Activated CD4-positive, alpha-beta T cell treated with anti-CD3 and anti-CD28 coated beads for 1 hour (primary cell): ENCODE results near the gene NOP56.

Experiments used
- DNase-seq: peaks from one replicate; pipeline ENCODE4 v3.0.0-alpha.2; 2020

NOP56 gene, protein sequence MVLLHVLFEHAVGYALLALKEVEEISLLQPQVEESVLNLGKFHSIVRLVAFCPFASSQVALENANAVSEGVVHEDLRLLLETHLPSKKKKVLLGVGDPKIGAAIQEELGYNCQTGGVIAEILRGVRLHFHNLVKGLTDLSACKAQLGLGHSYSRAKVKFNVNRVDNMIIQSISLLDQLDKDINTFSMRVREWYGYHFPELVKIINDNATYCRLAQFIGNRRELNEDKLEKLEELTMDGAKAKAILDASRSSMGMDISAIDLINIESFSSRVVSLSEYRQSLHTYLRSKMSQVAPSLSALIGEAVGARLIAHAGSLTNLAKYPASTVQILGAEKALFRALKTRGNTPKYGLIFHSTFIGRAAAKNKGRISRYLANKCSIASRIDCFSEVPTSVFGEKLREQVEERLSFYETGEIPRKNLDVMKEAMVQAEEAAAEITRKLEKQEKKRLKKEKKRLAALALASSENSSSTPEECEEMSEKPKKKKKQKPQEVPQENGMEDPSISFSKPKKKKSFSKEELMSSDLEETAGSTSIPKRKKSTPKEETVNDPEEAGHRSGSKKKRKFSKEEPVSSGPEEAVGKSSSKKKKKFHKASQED

DNA sequence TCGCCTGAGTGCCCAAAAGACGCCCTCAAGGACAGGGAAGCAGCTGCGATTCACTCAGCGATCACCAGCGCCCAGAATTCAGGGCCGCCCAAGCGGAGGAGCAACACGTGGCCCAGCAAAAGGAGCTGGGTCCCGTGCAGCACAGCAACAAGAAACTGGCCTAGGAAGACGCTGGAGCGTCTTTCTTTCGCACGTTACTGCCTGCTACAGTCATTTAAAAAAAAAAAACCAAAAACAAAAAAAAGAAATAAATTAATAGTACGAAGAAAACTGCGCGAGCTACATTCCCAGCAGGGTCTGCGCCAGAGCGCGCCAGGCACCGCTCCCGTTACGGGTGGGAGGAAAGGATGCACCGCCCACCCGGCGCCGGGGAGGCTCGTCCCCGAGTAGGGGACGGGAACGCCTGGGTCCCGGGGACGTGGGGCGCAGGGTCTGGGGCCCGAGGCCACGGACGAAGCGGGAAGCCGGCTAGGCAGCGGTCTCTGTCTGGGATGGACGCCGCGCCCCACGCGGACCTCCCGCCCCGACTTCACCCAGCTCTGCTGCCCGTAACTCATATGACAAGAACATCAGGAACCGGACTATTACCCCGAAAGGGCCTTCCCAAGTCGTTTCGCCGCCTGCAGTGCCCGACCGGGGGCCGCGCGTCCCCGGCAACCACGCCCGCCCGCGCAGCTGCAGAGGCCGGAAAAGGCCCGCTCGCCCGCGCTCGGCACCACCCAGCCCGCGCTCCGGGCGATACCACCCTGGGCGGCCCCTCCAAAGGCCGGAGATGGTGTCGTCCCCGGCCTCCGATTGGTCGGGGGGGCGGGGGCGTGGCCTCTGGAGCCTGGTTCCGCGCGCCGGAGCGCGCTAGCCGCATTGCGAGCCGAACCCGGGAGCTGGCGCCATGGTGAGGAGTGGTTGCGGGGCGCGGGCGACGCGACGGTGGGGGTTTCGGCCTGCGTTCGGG is at the start of gene NOP56:
NOP56 (plus strand) TSS at position 861 of the 952 bp plus-strand sequence; CDS start at position 890, 29 bp downstream.
- peak; percentile 92 for DNase-seq

- no peak for DNase-seq
These were observed 49.7 kb upstream of the NOP56 start for GRCh38 chr20:2602746-2603145.

GRCh38 chr20:2603816-2604505 is 48.5 kb upstream of the NOP56 start:
- DNase-seq, result no peak

DNA sequence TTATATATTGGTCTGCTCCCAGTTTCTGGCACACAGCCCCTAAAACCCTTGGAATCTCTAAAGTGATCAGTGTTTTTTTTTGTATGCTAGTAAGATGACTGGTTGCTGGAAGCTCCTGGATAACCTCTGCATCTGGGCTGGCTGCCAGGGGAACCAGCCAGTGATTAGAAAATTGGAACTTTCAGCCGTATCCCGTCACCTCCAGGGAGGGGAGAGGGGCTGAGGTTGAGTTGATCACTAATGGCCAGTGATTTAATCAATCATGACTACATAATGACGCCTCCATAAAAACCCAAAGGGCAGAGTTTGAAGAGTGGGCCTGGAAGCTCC is 48.0 kb upstream of the NOP56 start:
- no peak for DNase-seq

GRCh38 chr20:2606507-2607006 is 45.9 kb upstream of the NOP56 start:
- no peak for DNase-seq

GRCh38 chr20:2610326-2610725 is 42.1 kb upstream of the NOP56 start:
- no peak for DNase-seq

DNA sequence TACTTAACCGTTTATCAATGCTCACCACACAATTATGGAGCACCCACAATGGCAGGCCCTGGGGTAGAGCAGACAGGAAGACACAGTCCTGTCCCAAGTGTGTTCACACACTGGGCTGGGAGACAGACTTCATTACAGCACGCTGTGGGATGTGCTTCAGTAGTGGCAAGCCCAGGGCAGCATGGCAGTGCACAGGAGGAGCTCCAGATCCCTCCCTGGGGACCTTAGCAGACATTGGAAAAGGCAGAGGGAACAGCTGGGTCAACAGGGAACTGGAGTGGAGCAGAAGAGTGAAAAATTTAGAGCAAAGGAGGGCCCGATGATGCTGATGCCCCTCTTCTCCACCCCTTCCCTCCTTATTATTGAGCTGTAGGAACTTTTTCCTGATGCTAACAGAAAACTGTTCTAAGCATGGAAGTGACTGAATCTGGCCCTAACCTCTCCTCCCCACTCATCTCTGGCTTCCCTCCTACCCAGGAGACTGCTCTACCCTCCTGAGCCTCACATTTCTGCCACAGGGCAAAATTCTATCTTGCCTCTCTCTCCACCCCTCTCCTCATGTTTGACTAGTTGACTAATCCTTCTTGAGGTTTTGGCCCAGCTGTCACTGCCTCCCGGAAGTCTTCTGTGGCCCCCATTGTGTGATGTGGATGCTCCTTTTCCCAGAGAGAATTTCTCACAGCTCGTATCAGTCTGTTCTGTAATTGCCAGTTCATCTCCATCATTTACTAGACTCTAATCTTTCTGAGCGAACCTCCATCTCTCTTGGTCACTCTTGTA is 41.3 kb upstream of the NOP56 start:
- no peak for DNase-seq

DNA sequence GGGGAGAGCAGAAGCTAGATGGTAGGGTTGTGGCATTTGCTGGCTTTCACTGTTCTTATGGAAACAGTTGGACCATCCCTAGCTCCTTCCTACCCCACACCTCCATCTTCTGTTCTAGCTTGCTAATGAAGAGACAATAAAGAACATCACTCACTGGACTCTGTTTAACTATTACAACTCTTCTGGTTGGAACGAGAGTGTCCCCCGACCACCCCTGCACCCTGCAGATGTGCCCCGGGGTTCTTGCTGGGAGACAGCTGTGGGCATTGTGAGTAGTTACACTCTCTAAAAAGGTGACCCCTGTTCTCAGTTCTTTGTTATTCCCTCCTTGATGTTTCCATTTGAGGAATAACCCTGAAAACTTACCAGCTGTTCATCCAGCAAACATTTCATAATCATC is 40.4 kb upstream of the NOP56 start:
- no peak for DNase-seq

- no peak for DNase-seq
These were observed 35.8 kb upstream of the NOP56 start for GRCh38 chr20:2616634-2617033.

DNA sequence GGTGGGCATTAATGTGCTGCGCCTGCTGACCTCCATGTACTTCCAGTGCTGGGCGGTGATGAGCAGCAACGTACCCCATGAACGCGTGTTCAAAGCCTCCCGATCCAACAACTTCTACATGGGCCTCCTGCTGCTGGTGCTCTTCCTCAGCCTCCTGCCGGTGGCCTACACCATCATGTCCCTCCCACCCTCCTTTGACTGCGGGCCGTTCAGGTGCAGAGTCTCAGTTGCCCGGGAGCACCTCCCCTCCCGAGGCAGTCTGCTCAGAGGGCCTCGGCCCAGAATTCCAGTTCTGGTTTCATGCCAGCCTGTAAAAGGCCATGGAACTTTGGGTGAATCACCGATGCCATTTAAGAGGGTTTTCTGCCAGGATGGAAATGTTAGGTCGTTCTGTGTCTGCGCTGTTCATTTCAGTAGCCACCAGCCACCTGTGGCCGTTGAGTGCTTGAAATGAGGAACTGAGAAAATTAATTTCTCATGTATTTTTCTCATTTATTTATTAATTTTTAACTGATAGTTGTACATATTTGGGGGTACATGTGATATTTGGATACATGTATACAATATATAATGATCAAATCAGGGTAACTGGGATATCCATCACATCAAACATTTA is 35.2 kb upstream of the NOP56 start:
- DNase-seq, result no peak

GRCh38 chr20:2618815-2619214 is 33.6 kb upstream of the NOP56 start:
- no peak for DNase-seq

GRCh38 chr20:2619337-2619736 is 33.1 kb upstream of the NOP56 start:
- DNase-seq, result no peak

DNA sequence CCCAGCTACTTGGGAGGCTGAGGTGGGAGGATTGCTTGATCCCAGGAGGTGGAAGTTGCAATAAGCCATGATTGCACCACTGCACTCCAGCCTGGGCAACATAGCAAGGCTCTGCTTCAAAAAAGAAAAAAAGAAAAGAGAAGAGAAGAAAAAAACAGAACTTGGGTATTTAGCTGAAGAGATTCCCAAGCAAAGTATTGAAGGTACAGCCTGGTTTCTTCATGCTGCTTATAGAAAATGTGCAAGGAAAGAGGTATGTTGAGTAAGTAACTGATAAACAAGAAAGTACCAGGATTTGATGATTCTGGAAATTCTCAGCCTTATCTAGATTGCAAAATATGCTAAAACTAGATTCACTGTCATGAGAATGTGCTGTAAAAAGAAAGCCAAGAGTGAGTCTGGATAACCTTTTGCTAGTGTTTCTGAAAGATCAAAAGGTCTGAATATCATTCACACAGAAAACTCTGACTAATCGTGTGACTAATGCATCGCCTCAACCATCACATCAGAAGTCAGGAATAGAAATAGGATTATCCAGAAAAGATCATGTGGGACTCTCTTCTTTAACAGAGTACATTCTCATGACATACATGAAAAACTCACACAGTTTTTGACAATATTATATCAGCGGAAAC is 32.4 kb upstream of the NOP56 start:
- DNase-seq, result no peak

- DNase-seq, result no peak
These were observed 28.2 kb upstream of the NOP56 start for GRCh38 chr20:2624190-2624589.

- DNase-seq, result no peak
These were observed 27.4 kb upstream of the NOP56 start for GRCh38 chr20:2625062-2625461.

GRCh38 chr20:2626853-2627541 is 25.4 kb upstream of the NOP56 start:
- no peak for DNase-seq

DNA sequence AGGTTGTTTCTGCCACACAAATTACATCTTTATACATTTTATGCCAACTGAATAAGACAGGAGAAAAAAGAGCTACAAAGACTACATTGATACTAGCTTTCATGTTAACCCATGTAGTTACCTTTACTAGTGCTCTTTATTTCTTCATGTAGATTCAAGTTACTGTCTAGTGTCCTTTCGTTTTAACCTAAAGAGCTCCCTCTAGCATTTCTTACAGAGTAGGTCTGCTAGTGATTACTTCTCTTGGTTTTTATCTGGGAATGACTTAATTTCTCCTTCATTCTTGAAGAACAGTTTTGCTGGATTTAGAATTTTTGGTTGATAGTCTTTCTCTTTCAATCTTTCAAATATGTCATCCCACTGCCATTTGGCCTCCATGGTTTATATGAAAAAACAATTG is 21.2 kb upstream of the NOP56 start:
- no peak for DNase-seq

- no peak for DNase-seq
These were observed 19.1 kb upstream of the NOP56 start for GRCh38 chr20:2633381-2633780.

GRCh38 chr20:2637246-2637645 is 15.2 kb upstream of the NOP56 start:
- no peak for DNase-seq

DNA sequence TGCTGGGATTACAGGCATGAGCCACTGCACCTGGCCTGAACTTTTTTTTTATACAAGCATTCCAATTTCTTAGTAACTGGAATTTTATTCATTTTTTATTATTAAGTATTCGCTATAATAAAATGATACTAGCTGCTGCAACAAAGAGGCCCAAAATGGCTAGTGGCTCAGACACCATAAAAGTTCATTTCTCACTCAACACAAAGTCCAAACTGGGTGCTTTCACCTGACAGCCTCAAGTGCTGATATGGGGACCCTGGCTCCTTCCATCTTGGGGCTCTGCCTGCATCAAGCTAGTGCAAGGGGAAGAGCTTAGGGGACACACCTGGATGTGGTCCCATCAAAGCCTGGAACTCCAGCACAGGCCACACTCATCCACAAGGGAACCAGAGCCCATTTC is 12.2 kb upstream of the NOP56 start:
- DNase-seq, result no peak
